GM23338 (cell line): Measurements from ENCODE around the gene MYH10. TPM values are rescaled to one million over a fixed set of nuclear protein-coding genes. Genes with fewer than 3 reads are reported as not detected.

Experiments
- ATAC-seq: fragments of 200-7000 bp; cut with Tn5 transposase; 3 replicates; pipeline ENCODE4 v1.9.1; 2020
- DNase-seq: peaks from one replicate; pipeline ENCODE4 v3.0.0-alpha.2; 2015; ENCODE audit warnings: low spot score
- H2AFZ ChIP-seq: fragments of 200-600 bp; sonication (generic); 2 replicates; pipeline ENCODE4 v1.8.0; 2016; ENCODE audit warnings: antibody characterized with exemption, mild to moderate bottlenecking, moderate library complexity
- H3F3A ChIP-seq: fragments of 200-600 bp; sonication (generic); replicated peaks from 2 replicates; pipeline ENCODE4 v1.8.0; 2017; ENCODE audit warnings: antibody characterized with exemption, mixed run types, low read depth
- H3K27ac ChIP-seq: fragments of 200-600 bp; sonication (generic); 2 replicates; pipeline ENCODE4 v1.6.1; 2016; ENCODE audit warnings: low read depth
- H3K27me3 ChIP-seq: fragments of 200-600 bp; sonication (generic); 2 replicates; pipeline ENCODE4 v1.8.0; 2016; ENCODE audit warnings: mild to moderate bottlenecking, mixed run types, moderate library complexity; ENCODE audit not compliant: insufficient read depth
- H3K36me3 ChIP-seq: fragments of 200-600 bp; sonication (generic); 2 replicates; pipeline ENCODE4 v1.8.0; 2016; ENCODE audit warnings: mild to moderate bottlenecking; ENCODE audit not compliant: insufficient read depth
- H3K4me1 ChIP-seq: fragments of 200-600 bp; sonication (generic); 2 replicates; pipeline ENCODE4 v1.8.0; 2016; ENCODE audit warnings: mild to moderate bottlenecking, moderate library complexity; ENCODE audit not compliant: insufficient read depth
- H3K4me2 ChIP-seq: fragments of 200-600 bp; sonication (generic); 2 replicates; pipeline ENCODE4 v1.7.1; 2017; ENCODE audit warnings: mixed run types
- H3K4me3 ChIP-seq: fragments of 200-600 bp; sonication (generic); 2 replicates; pipeline ENCODE4 v1.6.1; 2016; ENCODE audit warnings: mixed run types
- H3K79me2 ChIP-seq: fragments of 200-600 bp; sonication (generic); replicated peaks from 2 replicates; pipeline ENCODE4 v1.8.0; 2017; ENCODE audit warnings: mild to moderate bottlenecking; ENCODE audit not compliant: insufficient read depth
- H3K9me2 ChIP-seq: fragments of 200-600 bp; sonication (generic); 2 replicates; pipeline ENCODE4 v1.8.0; 2017; ENCODE audit not compliant: insufficient read depth
- H4K20me1 ChIP-seq: fragments of 200-600 bp; sonication (generic); replicated peaks from 2 replicates; pipeline ENCODE4 v1.8.0; 2017; ENCODE audit warnings: mild to moderate bottlenecking; ENCODE audit not compliant: insufficient read depth
- H3K27ac Mint-ChIP-seq: 2 replicates; pipeline ENCODE4 v1.8.0; 2020; ENCODE audit warnings: inconsistent platforms, mild to moderate bottlenecking, moderate library complexity, mixed read lengths
- H3K27me3 Mint-ChIP-seq: 3 replicates; pipeline ENCODE4 v1.8.0; 2022; ENCODE audit warnings: low read depth, mild to moderate bottlenecking, moderate library complexity, mixed read lengths, inconsistent platforms; ENCODE audit not compliant: insufficient read depth, poor library complexity
- H3K36me3 Mint-ChIP-seq: 3 replicates; pipeline ENCODE4 v1.8.0; 2021; ENCODE audit warnings: low read depth, mild to moderate bottlenecking, inconsistent platforms, moderate library complexity, mixed read lengths
- H3K4me1 Mint-ChIP-seq: 3 replicates; pipeline ENCODE4 v1.8.0; 2020; ENCODE audit warnings: mild to moderate bottlenecking, inconsistent platforms, mixed read lengths
- H3K4me3 Mint-ChIP-seq: 3 replicates; pipeline ENCODE4 v1.8.0; 2021; ENCODE audit warnings: moderate library complexity, mild to moderate bottlenecking, inconsistent platforms, mixed read lengths
- H3K9me3 Mint-ChIP-seq: 3 replicates; pipeline ENCODE4 v1.8.0; 2020; ENCODE audit warnings: moderate library complexity, mild to moderate bottlenecking, inconsistent platforms, mixed read lengths
- NANOG ChIP-seq: IDR thresholded peaks from 2 replicates; pipeline ENCODE4 v1.6.1; 2016; ENCODE audit warnings: antibody characterized with exemption, borderline replicate concordance
- POLR2AphosphoS5 ChIP-seq: IDR thresholded peaks from 2 replicates; pipeline ENCODE4 v1.6.1; 2016; ENCODE audit warnings: antibody characterized with exemption, low read depth
- ZNF114 ChIP-seq: fragments of 250-450 bp; sonication (Bioruptor Pico); IDR thresholded peaks from 2 replicates; pipeline ENCODE4 v1.5.0; 2020; ENCODE audit warnings: mild to moderate bottlenecking, moderate library complexity
- ZNF331 ChIP-seq: fragments of 250-450 bp; sonication (Bioruptor Pico); IDR thresholded peaks from 2 replicates; pipeline ENCODE4 v1.5.0; 2020; ENCODE audit warnings: low read depth, mild to moderate bottlenecking, moderate library complexity
- ZNF462 ChIP-seq: fragments of 250-450 bp; sonication (Bioruptor Pico); IDR thresholded peaks from 2 replicates; pipeline ENCODE4 v1.5.0; 2020; ENCODE audit warnings: mild to moderate bottlenecking, moderate library complexity
- polyA plus RNA-seq: library from polyadenylated mRNA; unstranded; fragments of >200 nt; fragmentation: Nextera tagmentation; extraction: Ambion mirVana; gene quantifications from 2 replicates; pipeline ENCODE4 v1.2.1, GENCODE V29; 2016
- total RNA-seq: library from RNA; depleted of rRNA; stranded (reverse); fragments of >200 nt; shearing (Covaris generic); gene quantifications from 2 replicates; pipeline ENCODE4 v1.2.3, GENCODE V29; 2014
- TF ChIP-seq, protein P1 (sequence below): IDR thresholded peaks from 2 replicates; pipeline ENCODE4 v1.6.1; 2016; ENCODE audit warnings: antibody characterized with exemption
- TF ChIP-seq, protein P2 (sequence below): IDR thresholded peaks from one replicate; pipeline ENCODE4 v1.6.1; 2018; ENCODE audit warnings: antibody characterized with exemption; ENCODE audit not compliant: unreplicated experiment

The MYH10 gene
- total and polyA plus RNA-seq, 2 experiments from 2014 or later = 89.5 to 230 TPM

GRCh38 chr17:8487130-8487645 is 143.3 kb downstream of the MYH10 start:
- no peak for DNase-seq
- no peak overlapping the region for H3K4me3 Mint-ChIP-seq
- H3K27me3 Mint-ChIP-seq = peaks cover 2% of the 10 kb centered on the region
- H3K9me2 ChIP-seq = no peaks in the 10 kb centered on the region
- peaks cover 95% of the 10 kb centered on the region for H3K36me3 Mint-ChIP-seq
- H3F3A ChIP-seq = no peaks in the 10 kb centered on the region
- H3K27ac Mint-ChIP-seq = no peak overlapping the region
- no peak overlapping the region for H2AFZ ChIP-seq
- no peak overlapping the region for H3K27ac ChIP-seq
- H3K4me3 ChIP-seq = no peak overlapping the region
- H4K20me1 ChIP-seq = peaks cover 8% of the 10 kb centered on the region
- H3K27me3 ChIP-seq = no peaks in the 10 kb centered on the region
- no peaks in the 10 kb centered on the region for H3K9me3 Mint-ChIP-seq
- H3K4me2 ChIP-seq = no peak overlapping the region
- no peaks in the 10 kb centered on the region; the same call in 1 of the 2 replicates for H3K79me2 ChIP-seq
- H3K36me3 ChIP-seq = peaks cover 84% of the 10 kb centered on the region
- TF ChIP-seq ZNF462 (CRISPR knock-in tag) = no peak
- no peak for TF ChIP-seq ZNF331 (CRISPR knock-in tag)
- TF ChIP-seq NANOG = no peak
- TF ChIP-seq, protein P1, sequence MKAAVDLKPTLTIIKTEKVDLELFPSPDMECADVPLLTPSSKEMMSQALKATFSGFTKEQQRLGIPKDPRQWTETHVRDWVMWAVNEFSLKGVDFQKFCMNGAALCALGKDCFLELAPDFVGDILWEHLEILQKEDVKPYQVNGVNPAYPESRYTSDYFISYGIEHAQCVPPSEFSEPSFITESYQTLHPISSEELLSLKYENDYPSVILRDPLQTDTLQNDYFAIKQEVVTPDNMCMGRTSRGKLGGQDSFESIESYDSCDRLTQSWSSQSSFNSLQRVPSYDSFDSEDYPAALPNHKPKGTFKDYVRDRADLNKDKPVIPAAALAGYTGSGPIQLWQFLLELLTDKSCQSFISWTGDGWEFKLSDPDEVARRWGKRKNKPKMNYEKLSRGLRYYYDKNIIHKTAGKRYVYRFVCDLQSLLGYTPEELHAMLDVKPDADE = no peak
- no peak for TF ChIP-seq POLR2AphosphoS5
- no peak for TF ChIP-seq ZNF114 (CRISPR knock-in tag)
- TF ChIP-seq, protein P2, sequence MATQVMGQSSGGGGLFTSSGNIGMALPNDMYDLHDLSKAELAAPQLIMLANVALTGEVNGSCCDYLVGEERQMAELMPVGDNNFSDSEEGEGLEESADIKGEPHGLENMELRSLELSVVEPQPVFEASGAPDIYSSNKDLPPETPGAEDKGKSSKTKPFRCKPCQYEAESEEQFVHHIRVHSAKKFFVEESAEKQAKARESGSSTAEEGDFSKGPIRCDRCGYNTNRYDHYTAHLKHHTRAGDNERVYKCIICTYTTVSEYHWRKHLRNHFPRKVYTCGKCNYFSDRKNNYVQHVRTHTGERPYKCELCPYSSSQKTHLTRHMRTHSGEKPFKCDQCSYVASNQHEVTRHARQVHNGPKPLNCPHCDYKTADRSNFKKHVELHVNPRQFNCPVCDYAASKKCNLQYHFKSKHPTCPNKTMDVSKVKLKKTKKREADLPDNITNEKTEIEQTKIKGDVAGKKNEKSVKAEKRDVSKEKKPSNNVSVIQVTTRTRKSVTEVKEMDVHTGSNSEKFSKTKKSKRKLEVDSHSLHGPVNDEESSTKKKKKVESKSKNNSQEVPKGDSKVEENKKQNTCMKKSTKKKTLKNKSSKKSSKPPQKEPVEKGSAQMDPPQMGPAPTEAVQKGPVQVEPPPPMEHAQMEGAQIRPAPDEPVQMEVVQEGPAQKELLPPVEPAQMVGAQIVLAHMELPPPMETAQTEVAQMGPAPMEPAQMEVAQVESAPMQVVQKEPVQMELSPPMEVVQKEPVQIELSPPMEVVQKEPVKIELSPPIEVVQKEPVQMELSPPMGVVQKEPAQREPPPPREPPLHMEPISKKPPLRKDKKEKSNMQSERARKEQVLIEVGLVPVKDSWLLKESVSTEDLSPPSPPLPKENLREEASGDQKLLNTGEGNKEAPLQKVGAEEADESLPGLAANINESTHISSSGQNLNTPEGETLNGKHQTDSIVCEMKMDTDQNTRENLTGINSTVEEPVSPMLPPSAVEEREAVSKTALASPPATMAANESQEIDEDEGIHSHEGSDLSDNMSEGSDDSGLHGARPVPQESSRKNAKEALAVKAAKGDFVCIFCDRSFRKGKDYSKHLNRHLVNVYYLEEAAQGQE = no peak
- no peaks in the 10 kb centered on the region for H3K4me1 Mint-ChIP-seq
- ATAC-seq = no peak
- no peaks in the 10 kb centered on the region for H3K4me1 ChIP-seq
